GM21360 (cell line): ENCODE measurements around the gene IQCC.

Experiments used
- ATAC-seq: cut with Tn5 transposase; IDR thresholded peaks from one replicate; pipeline ENCODE4 v1.9.1; 2021; ENCODE audit warnings: mild to moderate bottlenecking, moderate library complexity; ENCODE audit not compliant: unreplicated experiment

IQCC gene

GRCh38 chr1:32255072-32256071 lies 49.9 kb downstream of the IQCC start:
- ATAC-seq = no peak

DNA sequence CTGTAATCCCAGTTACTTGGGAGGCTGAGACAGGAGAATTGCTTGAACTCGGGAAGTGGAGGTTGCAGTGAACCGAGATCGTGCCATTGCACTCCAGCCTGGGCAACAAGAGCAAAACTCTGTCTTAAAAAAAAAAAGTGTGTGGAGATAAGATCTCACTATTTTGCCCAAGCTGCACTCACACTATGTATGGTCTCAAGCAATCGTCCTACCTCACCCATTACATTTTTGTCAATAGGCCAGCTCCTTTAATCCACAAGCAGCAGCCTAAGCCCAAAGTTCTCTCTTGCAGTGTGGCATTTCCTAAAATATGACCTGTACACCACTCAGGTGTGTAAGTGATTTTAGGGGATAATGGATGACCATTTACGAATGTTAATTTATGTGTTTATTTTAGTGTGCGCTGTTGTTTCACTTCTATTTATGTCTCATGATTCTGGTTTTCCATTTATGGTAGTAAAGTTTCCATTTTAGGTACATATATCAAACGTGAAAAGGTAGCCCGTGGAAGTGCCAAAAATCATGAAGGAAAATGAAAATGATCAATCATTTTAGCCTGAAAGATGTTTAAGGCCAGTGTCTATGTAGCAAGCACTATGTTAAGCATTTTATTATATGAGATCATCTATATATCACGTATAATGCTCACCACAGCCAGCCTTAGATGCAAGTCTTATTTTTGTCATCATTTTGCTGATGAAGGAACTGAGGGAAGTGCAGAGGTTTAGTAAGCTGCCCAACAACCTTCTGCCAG lies 51.2 kb downstream of the IQCC start:
- ATAC-seq = no peak

- ATAC-seq = no peak
Measured at GRCh38 chr1:32257227-32257508, 51.7 kb downstream of the IQCC start.
